ENCODE data around the gene STAC.

GRCh38 chr3:36401056-36401455, 20.8 kb downstream of the STAC start:
- no peak for TF ChIP-seq PATZ1 (CRISPR knock-in tag; IDR thresholded peaks at IDR 0.05; ENCODE audit: borderline replicate concordance)
- no peak for TF ChIP-seq TOX (CRISPR knock-in tag; IDR thresholded peaks at IDR 0.05; ENCODE audit: borderline replicate concordance)
- no peak for TF ChIP-seq PPARA (CRISPR knock-in tag; IDR thresholded peaks at IDR 0.05; ENCODE audit: borderline replicate concordance)
- no peak for TF ChIP-seq TCF4 (CRISPR knock-in tag; IDR thresholded peaks at IDR 0.05; ENCODE audit: borderline replicate concordance)
- no peak for TF ChIP-seq ARNTL (CRISPR knock-in tag; IDR thresholded peaks at IDR 0.05; ENCODE audit: borderline replicate concordance, low read depth)
- TF ChIP-seq CREB5 (CRISPR knock-in tag; IDR thresholded peaks at IDR 0.05; ENCODE audit: low read depth), result no peak
- TF ChIP-seq OSR1 (CRISPR knock-in tag; IDR thresholded peaks at IDR 0.05), result no peak
- no peak for TF ChIP-seq TSHZ2 (CRISPR knock-in tag; IDR thresholded peaks at IDR 0.05)
- no peak for TF ChIP-seq ESRRG (CRISPR knock-in tag; IDR thresholded peaks at IDR 0.05)

All from SK-N-SH treated with all-trans-retinoic acid at 6 μM for 48 hours (cell line).